ENCODE measurements around the gene DNAJC3.

The DNAJC3 gene

GRCh38 chr13:95841894-95842293, 165.0 kb downstream of the DNAJC3 start:
- no peak for DNase-seq (ENCODE audit: low spot score)
- no peak for TF ChIP-seq CTCF (IDR thresholded peaks at IDR 0.05)
- no peak overlapping the region for H3K27ac ChIP-seq
- H3K4me3 ChIP-seq: no peak overlapping the region

GRCh38 chr13:95842898-95843297, 166.0 kb downstream of the DNAJC3 start:
- H3K27ac ChIP-seq: no peak overlapping the region
- H3K4me3 ChIP-seq: no peak overlapping the region
- no peak for TF ChIP-seq CTCF (IDR thresholded peaks at IDR 0.05)
- DNase-seq (ENCODE audit: low spot score): no peak
